GM10266 (cell line): Measurements from ENCODE around the gene ZNF334.
A peak's percentile ranks its signal among the peaks of the same experiment; 100 is the strongest.

Experiments used
- DNase-seq: peaks from one replicate; pipeline ENCODE4 v3.0.0; 2012; ENCODE audit errors: extremely low spot score
- CTCF ChIP-seq: IDR thresholded peaks from 2 replicates; pipeline ENCODE4 v1.5.1; 2012; ENCODE audit warnings: mild to moderate bottlenecking, low read depth; ENCODE audit not compliant: control insufficient read depth, insufficient read depth; ENCODE audit errors: missing control alignments

The ZNF334 gene

GRCh38 chr20:46545077-46545826, 31.9 kb upstream of the ZNF334 start:
- no peak for TF ChIP-seq CTCF
- DNase-seq = peak; percentile 58

- no peak for DNase-seq
Measured at GRCh38 chr20:46544576-46544975, 31.2 kb upstream of the ZNF334 start.

GRCh38 chr20:46543959-46544358, 30.6 kb upstream of the ZNF334 start:
- no peak for DNase-seq
- TF ChIP-seq CTCF = no peak

More at GRCh38 chr20:46544576-46544975, 31.2 kb upstream of the ZNF334 start:
- TF ChIP-seq CTCF = peak; percentile 41

- no peak for TF ChIP-seq CTCF
- DNase-seq = no peak
Measured at GRCh38 chr20:46543033-46543432, 29.7 kb upstream of the ZNF334 start.

GRCh38 chr20:46541229-46541935, 28.0 kb upstream of the ZNF334 start:
- TF ChIP-seq CTCF = no peak
- no peak for DNase-seq

GRCh38 chr20:46539113-46539512, 25.8 kb upstream of the ZNF334 start:
- TF ChIP-seq CTCF = no peak
- no peak for DNase-seq

- no peak for TF ChIP-seq CTCF
Measured at GRCh38 chr20:46530640-46531039, 17.3 kb upstream of the ZNF334 start.

More at GRCh38 chr20:46530640-46531039, 17.3 kb upstream of the ZNF334 start:
- no peak for DNase-seq
